ENCODE measurements around the gene PARD3B.

PARD3B gene

DNA sequence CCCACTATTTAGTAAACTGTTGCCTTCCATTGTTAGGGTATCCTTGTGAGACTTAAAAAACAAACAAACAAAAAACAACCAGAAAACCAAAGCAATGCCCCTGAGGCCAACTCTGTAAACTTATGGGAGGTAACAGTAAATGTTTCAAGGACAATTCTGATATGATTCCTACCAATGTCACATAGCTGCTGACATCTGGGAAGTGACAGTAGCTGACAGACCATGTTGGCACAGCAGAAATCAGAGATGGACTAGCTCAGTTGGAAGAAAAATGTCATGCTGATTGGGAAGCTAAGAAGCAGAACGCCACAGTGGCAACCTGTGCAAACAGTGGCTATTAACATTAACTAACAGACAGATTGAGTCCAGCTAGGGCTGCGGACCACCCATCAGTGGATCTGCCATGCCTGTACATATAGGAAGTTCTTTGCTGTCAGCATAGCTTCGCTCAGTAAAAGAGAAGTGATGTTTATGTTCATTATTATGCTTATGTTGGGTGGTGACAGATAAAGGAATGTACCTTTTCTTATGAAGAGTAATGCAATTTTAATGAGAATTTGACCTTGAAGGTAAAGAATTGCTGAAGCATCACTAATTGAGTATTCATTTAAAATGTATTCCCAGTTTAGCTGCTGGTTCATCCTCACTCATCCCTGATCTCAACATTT is 180.6 kb downstream of the PARD3B start:
- H3K36me3 ChIP-seq (replicated peaks), result no peaks in the 10 kb centered on the region
- in situ Hi-C loops (cut with HindIII; ENCODE audit: low pct_ligation_motif_present, low sequenced_read_pairs), result no loop called here
- no peaks in the 10 kb centered on the region for H3K27me3 ChIP-seq (replicated peaks)
- no peak overlapping the region for H3K4me3 ChIP-seq (ENCODE audit: low read depth, low read length)
- no peak for TF ChIP-seq CTCF (IDR thresholded peaks at IDR 0.05; ENCODE audit: low read depth, low read length, missing control alignments)
- H3K27ac ChIP-seq, result no peak overlapping the region
- no peak for DNase-seq

DNA sequence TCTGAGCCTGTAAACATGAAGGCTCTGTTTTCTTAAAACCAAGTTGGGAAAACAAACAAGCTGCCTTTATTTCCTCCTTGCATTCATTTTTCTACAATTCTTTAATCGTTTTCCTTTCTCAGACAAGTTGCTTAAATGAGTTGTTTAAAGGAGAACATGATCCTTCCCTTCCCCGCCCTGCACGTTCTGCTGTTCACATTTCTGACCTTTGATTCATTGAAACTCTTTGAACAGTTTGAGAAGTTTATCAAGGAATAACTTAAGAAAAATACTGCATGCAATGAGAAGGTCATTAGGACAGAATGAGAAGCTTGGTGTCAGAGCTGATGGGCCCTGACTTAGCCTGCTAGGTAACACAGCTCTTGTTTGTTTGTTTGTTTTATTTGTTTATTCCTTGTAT is 181.6 kb downstream of the PARD3B start:
- in situ Hi-C loops (cut with HindIII; ENCODE audit: low pct_ligation_motif_present, low sequenced_read_pairs), result no loop called here
- Histone ChIP-seq H3K36me3 (replicated peaks) (no peaks in the 10 kb centered on the region), H3K27me3 (replicated peaks) (no peaks in the 10 kb centered on the region), H3K27ac (no peak overlapping the region), H3K4me3 (ENCODE audit: low read depth, low read length) (no peak overlapping the region)
- no peak for DNase-seq
- no peak for TF ChIP-seq CTCF (IDR thresholded peaks at IDR 0.05; ENCODE audit: low read depth, low read length, missing control alignments)

- in situ Hi-C loops (cut with HindIII; ENCODE audit: low pct_ligation_motif_present, low sequenced_read_pairs), result no loop called here
- H3K27ac ChIP-seq, result no peak overlapping the region
- H3K36me3 ChIP-seq (replicated peaks), result no peaks in the 10 kb centered on the region
- no peak for DNase-seq
- no peak overlapping the region for H3K4me3 ChIP-seq (ENCODE audit: low read depth, low read length)
- no peak for TF ChIP-seq CTCF (IDR thresholded peaks at IDR 0.05; ENCODE audit: low read depth, low read length, missing control alignments)
- no peaks in the 10 kb centered on the region for H3K27me3 ChIP-seq (replicated peaks)
These were observed 182.1 kb downstream of the PARD3B start for GRCh38 chr2:204727368-204727767.

GRCh38 chr2:204730603-204731002 is 185.3 kb downstream of the PARD3B start:
- no peak for DNase-seq
- H3K4me3 ChIP-seq (ENCODE audit: low read depth, low read length), result no peak overlapping the region
- H3K36me3 ChIP-seq (replicated peaks), result no peaks in the 10 kb centered on the region
- no peak for TF ChIP-seq CTCF (IDR thresholded peaks at IDR 0.05; ENCODE audit: low read depth, low read length, missing control alignments)
- no peaks in the 10 kb centered on the region for H3K27me3 ChIP-seq (replicated peaks)
- in situ Hi-C loops (cut with HindIII; ENCODE audit: low pct_ligation_motif_present, low sequenced_read_pairs), result no loop called here
- H3K27ac ChIP-seq, result no peak overlapping the region

GRCh38 chr2:204732019-204732418 is 186.7 kb downstream of the PARD3B start:
- in situ Hi-C loops (cut with HindIII; ENCODE audit: low pct_ligation_motif_present, low sequenced_read_pairs), result no loop called here
- peak; percentile 24 for DNase-seq
- no peaks in the 10 kb centered on the region for H3K27me3 ChIP-seq (replicated peaks)
- H3K4me3 ChIP-seq (ENCODE audit: low read depth, low read length), result no peak overlapping the region
- no peaks in the 10 kb centered on the region for H3K36me3 ChIP-seq (replicated peaks)
- H3K27ac ChIP-seq, result no peak overlapping the region
- TF ChIP-seq CTCF (IDR thresholded peaks at IDR 0.05; ENCODE audit: low read depth, low read length, missing control alignments), result no peak

DNA sequence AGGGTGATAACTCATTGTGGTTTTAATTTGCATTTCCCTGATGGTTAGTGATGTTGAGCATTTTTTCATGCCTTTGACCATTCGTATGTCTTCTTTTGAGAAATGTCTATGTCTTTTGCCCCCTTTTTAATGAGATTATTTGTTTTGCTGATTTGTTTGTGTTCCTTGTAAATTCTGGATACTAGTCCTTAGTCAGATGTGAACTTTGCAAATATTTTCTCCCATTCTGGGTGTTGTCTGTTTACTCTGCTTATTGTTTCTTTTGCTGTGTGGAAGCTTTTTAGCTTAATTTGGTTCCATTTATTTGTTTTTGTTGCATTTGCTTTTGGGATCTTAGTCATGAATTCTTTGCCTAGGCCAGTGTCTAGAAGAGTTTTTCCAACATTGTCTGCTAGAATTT is 192.0 kb downstream of the PARD3B start:
- Histone ChIP-seq H3K27me3 (replicated peaks) (no peaks in the 10 kb centered on the region), H3K4me3 (ENCODE audit: low read depth, low read length) (no peak overlapping the region), H3K36me3 (replicated peaks) (no peaks in the 10 kb centered on the region), H3K27ac (no peak overlapping the region)
- TF ChIP-seq CTCF (IDR thresholded peaks at IDR 0.05; ENCODE audit: low read depth, low read length, missing control alignments), result no peak
- DNase-seq, result no peak
- in situ Hi-C loops (cut with HindIII; ENCODE audit: low pct_ligation_motif_present, low sequenced_read_pairs), result no loop called here

Data from brain microvascular endothelial cell (primary cell).